GM20000 (cell line): ENCODE measurements around the gene CAPZB.

Source experiments
- DNase-seq: peaks from one replicate; pipeline ENCODE4 v3.0.0; 2012; ENCODE audit warnings: low spot score
- CTCF ChIP-seq: IDR thresholded peaks from 2 replicates; pipeline ENCODE4 v1.5.1; 2012; ENCODE audit warnings: mild to moderate bottlenecking, control low read depth; ENCODE audit errors: extremely low read depth, missing control alignments

CAPZB gene

GRCh38 chr1:19385869-19386591, 99.3 kb downstream of the CAPZB start:
- DNase-seq = no peak
- TF ChIP-seq CTCF = no peak

GRCh38 chr1:19385221-19385620, 100.1 kb downstream of the CAPZB start:
- no peak for TF ChIP-seq CTCF
- DNase-seq = no peak

GRCh38 chr1:19384772-19385187, 100.6 kb downstream of the CAPZB start:
- TF ChIP-seq CTCF = no peak
- DNase-seq = no peak

- DNase-seq = no peak
- TF ChIP-seq CTCF = no peak
Measured at GRCh38 chr1:19384113-19384512, 101.2 kb downstream of the CAPZB start.

- no peak for DNase-seq
- no peak for TF ChIP-seq CTCF
Measured at GRCh38 chr1:19382222-19382621, 103.1 kb downstream of the CAPZB start.

- no peak for TF ChIP-seq CTCF
- DNase-seq = no peak
Measured at GRCh38 chr1:19381261-19381660, 104.1 kb downstream of the CAPZB start.

- DNase-seq = no peak
- TF ChIP-seq CTCF = no peak
Measured at GRCh38 chr1:19377812-19378718, 107.3 kb downstream of the CAPZB start.
